ENCODE data around the gene MCEE.

The MCEE gene

GRCh38 chr2:71129114-71129901, 721 bp downstream of the MCEE start:
- H3K9me3 ChIP-seq (ENCODE audit: low read length): no peaks in the 10 kb centered on the region
- peaks cover 42% of the 10 kb centered on the region for H3K4me1 ChIP-seq (ENCODE audit: insufficient read depth, low read length, severe bottlenecking)
- peak overlapping the region; percentile 14; the same call in 1 of the 2 replicates for H2AFZ ChIP-seq (ENCODE audit: low read length)
- peaks cover 28% of the 10 kb centered on the region for H3K36me3 ChIP-seq (ENCODE audit: insufficient read depth, low read length)
- H3K4me2 ChIP-seq (ENCODE audit: low read length): peak overlapping the region; percentile 84
- no peaks in the 10 kb centered on the region for H3F3A ChIP-seq (ENCODE audit: insufficient read depth, low read length)
- H3K27ac ChIP-seq (ENCODE audit: low read depth, low read length, poor library complexity, severe bottlenecking): peak overlapping the region; percentile 57
- no peak for TF ChIP-seq EZH2 (IDR thresholded peaks at IDR 0.05; ENCODE audit: borderline replicate concordance, low read length)
- TF ChIP-seq, protein P1, sequence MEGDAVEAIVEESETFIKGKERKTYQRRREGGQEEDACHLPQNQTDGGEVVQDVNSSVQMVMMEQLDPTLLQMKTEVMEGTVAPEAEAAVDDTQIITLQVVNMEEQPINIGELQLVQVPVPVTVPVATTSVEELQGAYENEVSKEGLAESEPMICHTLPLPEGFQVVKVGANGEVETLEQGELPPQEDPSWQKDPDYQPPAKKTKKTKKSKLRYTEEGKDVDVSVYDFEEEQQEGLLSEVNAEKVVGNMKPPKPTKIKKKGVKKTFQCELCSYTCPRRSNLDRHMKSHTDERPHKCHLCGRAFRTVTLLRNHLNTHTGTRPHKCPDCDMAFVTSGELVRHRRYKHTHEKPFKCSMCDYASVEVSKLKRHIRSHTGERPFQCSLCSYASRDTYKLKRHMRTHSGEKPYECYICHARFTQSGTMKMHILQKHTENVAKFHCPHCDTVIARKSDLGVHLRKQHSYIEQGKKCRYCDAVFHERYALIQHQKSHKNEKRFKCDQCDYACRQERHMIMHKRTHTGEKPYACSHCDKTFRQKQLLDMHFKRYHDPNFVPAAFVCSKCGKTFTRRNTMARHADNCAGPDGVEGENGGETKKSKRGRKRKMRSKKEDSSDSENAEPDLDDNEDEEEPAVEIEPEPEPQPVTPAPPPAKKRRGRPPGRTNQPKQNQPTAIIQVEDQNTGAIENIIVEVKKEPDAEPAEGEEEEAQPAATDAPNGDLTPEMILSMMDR (IDR thresholded peaks at IDR 0.05; ENCODE audit: low read length): no peak
- H3K9me2 ChIP-seq (ENCODE audit: low read depth, low read length): no peaks in the 10 kb centered on the region
- H3K4me3 ChIP-seq (ENCODE audit: low read depth, low read length, poor library complexity, severe bottlenecking): peak overlapping the region; percentile 78
- no peaks in the 10 kb centered on the region for H4K20me1 ChIP-seq (ENCODE audit: insufficient read depth, low read length)
- H3K9ac ChIP-seq (ENCODE audit: low read length): peak overlapping the region; percentile 95
- H3K79me2 ChIP-seq (ENCODE audit: insufficient read depth, low read length): peaks cover 37% of the 10 kb centered on the region
- no peaks in the 10 kb centered on the region for H3K27me3 ChIP-seq (ENCODE audit: insufficient read depth, low read length)

- Histone ChIP-seq H3K27ac (ENCODE audit: low read depth, low read length, poor library complexity, severe bottlenecking) (no peak overlapping the region), H4K20me1 (ENCODE audit: insufficient read depth, low read length) (no peaks in the 10 kb centered on the region), H3K36me3 (ENCODE audit: insufficient read depth, low read length) (peaks cover 35% of the 10 kb centered on the region), H3K27me3 (ENCODE audit: insufficient read depth, low read length) (no peaks in the 10 kb centered on the region), H3K4me2 (ENCODE audit: low read length) (no peak overlapping the region; the same call in 1 of the 2 replicates), H3K4me3 (ENCODE audit: low read depth, low read length, poor library complexity, severe bottlenecking) (no peak overlapping the region), H3K9ac (ENCODE audit: low read length) (no peak overlapping the region), H3K4me1 (ENCODE audit: insufficient read depth, low read length, severe bottlenecking) (peaks cover 31% of the 10 kb centered on the region), H3K9me3 (ENCODE audit: low read length) (no peaks in the 10 kb centered on the region), H2AFZ (ENCODE audit: low read length) (no peak overlapping the region), H3K9me2 (ENCODE audit: low read depth, low read length) (no peaks in the 10 kb centered on the region), H3K79me2 (ENCODE audit: insufficient read depth, low read length) (peaks cover 27% of the 10 kb centered on the region), H3F3A (ENCODE audit: insufficient read depth, low read length) (no peaks in the 10 kb centered on the region)
- TF ChIP-seq, protein P1 (IDR thresholded peaks at IDR 0.05; ENCODE audit: low read length): no peak
- TF ChIP-seq EZH2 (IDR thresholded peaks at IDR 0.05; ENCODE audit: borderline replicate concordance, low read length): no peak
Measured at GRCh38 chr2:71126957-71127356, 3.1 kb downstream of the MCEE start.

DNA sequence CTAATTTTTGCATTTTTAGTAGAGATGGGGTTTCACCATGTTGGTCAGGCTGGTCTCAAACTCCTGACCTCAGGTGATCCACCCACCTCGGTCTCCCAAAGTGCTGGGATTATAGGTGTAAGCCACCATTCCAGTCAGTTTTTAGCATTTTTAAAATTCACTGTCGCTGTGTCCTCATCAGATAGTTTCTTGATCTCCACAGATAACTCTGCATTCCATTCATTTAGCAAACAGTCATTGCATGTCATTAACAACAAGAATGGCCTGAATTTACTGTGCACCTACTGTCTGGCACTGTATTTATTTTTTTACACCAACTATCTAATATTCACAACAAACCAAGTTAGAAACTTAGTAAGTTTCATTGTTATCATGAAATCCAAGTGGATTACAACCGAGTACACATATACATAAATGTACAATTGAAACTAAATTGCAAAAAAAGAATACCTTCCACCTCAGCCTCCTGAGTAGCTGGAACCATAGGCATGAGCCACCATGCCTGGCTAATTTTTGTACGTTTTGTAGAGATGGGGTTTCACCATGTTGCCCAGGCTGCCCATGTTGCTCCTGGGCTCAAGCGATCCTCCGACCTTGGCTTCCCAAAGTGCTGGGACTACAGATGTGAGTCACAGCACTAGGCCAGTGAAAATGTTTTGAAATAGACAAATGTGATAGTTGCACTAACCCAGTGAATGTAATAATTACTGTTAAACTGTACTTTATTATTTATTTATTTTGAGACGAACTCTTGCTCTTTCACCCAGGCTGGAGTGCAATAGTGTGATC, 4.3 kb downstream of the MCEE start:
- no peak overlapping the region for H3K27ac ChIP-seq (ENCODE audit: low read depth, low read length, poor library complexity, severe bottlenecking)
- no peaks in the 10 kb centered on the region for H3K9me3 ChIP-seq (ENCODE audit: low read length)
- no peak overlapping the region for H3K9ac ChIP-seq (ENCODE audit: low read length)
- H4K20me1 ChIP-seq (ENCODE audit: insufficient read depth, low read length): no peaks in the 10 kb centered on the region
- peaks cover 21% of the 10 kb centered on the region for H3K4me1 ChIP-seq (ENCODE audit: insufficient read depth, low read length, severe bottlenecking)
- H2AFZ ChIP-seq (ENCODE audit: low read length): no peak overlapping the region
- H3F3A ChIP-seq (ENCODE audit: insufficient read depth, low read length): no peaks in the 10 kb centered on the region
- H3K4me3 ChIP-seq (ENCODE audit: low read depth, low read length, poor library complexity, severe bottlenecking): no peak overlapping the region
- H3K36me3 ChIP-seq (ENCODE audit: insufficient read depth, low read length): peaks cover 47% of the 10 kb centered on the region
- H3K79me2 ChIP-seq (ENCODE audit: insufficient read depth, low read length): peaks cover 15% of the 10 kb centered on the region
- H3K4me2 ChIP-seq (ENCODE audit: low read length): no peak overlapping the region
- no peaks in the 10 kb centered on the region for H3K9me2 ChIP-seq (ENCODE audit: low read depth, low read length)
- no peaks in the 10 kb centered on the region for H3K27me3 ChIP-seq (ENCODE audit: insufficient read depth, low read length)
- TF ChIP-seq, protein P1 (IDR thresholded peaks at IDR 0.05; ENCODE audit: low read length): no peak
- TF ChIP-seq EZH2 (IDR thresholded peaks at IDR 0.05; ENCODE audit: borderline replicate concordance, low read length): no peak

All from OCI-LY1 (cell line).